ENCODE data around the gene PCCB.
"Not testable (repeated sequence)": the region's sequence is repeated elsewhere in the genome, so short reads cannot be mapped to it uniquely, and the experiment has no call there.

The PCCB gene

DNA sequence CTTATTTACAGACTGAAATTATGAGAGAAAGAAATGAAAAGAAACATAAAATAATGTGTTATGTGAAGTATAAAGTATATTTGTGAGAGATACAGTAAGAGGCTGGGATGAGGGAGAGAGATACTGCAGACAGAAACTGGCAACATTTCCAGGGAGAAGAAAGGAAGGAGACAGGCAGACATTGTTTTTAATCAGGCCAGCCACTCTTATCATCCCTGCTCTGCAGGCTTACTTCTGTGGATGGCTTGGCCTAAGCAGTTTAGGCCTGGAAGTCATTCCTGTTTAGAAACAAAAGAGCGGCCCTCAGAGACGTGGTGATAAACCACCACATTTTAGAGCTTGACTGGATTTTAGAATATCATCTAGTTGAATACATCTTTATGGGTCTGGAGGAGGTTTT is 12.4 kb downstream of the PCCB start:
- no peak for TF ChIP-seq ZFX (IDR thresholded peaks at IDR 0.05; ENCODE audit: borderline replicate concordance)
- TF ChIP-seq, protein P1, sequence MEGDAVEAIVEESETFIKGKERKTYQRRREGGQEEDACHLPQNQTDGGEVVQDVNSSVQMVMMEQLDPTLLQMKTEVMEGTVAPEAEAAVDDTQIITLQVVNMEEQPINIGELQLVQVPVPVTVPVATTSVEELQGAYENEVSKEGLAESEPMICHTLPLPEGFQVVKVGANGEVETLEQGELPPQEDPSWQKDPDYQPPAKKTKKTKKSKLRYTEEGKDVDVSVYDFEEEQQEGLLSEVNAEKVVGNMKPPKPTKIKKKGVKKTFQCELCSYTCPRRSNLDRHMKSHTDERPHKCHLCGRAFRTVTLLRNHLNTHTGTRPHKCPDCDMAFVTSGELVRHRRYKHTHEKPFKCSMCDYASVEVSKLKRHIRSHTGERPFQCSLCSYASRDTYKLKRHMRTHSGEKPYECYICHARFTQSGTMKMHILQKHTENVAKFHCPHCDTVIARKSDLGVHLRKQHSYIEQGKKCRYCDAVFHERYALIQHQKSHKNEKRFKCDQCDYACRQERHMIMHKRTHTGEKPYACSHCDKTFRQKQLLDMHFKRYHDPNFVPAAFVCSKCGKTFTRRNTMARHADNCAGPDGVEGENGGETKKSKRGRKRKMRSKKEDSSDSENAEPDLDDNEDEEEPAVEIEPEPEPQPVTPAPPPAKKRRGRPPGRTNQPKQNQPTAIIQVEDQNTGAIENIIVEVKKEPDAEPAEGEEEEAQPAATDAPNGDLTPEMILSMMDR (IDR thresholded peaks at IDR 0.05) = no peak
- 0 out of 2 replicates have a peak overlapping the region, but pooled peaks have one; percentile 13 for H3K27ac ChIP-seq

DNA sequence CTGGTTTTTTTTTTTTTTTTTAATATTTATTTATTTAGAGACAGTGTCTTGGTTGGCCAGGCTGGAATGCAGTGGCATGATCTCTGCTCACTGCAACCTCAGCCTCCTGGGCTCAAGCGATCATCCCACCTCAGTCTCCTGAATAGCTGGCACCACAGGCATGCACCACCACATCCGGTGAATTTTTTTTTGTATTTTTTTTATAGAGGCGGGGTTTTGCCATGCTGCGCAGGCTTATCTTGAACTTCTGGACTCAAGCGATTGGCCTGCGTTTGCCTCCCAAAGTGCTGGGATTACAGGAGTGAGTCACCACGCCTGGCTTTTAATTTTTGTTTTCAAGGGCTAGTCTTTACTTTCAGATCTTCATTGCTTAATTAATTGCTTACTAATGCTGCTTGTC is 13.1 kb downstream of the PCCB start:
- no peak for TF ChIP-seq ZFX (IDR thresholded peaks at IDR 0.05; ENCODE audit: borderline replicate concordance)
- TF ChIP-seq, protein P1 (IDR thresholded peaks at IDR 0.05) = no peak
- H3K27ac ChIP-seq = no peak overlapping the region

DNA sequence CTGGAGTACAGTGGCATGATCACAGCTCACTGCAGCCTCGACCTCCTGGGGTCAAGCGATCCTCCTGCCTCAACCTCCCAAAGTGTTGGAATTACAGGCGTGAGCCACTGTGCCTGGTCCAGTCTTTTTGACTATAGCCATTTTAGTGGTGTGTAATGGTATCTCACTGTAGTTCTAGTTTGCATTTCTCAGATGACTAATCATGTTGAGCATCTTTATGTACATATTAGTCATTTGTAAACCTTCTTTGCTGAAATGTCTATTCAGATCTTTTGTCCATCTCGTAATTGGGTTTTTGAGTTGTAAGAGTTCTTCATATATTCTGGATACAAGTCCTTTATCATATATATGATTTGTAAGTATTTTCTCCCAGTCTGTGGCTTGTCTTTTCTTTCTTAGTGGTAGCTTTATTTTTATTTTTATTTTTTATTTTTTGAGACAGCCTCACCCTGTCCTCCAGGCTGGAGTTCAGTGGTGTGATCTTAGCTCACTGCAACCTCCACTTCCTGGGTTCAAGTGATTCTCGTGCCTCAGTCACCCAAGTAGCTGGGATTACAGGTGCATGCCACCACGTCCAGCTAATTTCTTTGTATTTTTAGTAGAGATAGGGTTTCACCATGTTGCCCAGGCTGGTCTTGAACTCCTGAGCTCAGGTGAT is 16.5 kb downstream of the PCCB start:
- not testable (repeated sequence) for H3K27ac ChIP-seq

DNA sequence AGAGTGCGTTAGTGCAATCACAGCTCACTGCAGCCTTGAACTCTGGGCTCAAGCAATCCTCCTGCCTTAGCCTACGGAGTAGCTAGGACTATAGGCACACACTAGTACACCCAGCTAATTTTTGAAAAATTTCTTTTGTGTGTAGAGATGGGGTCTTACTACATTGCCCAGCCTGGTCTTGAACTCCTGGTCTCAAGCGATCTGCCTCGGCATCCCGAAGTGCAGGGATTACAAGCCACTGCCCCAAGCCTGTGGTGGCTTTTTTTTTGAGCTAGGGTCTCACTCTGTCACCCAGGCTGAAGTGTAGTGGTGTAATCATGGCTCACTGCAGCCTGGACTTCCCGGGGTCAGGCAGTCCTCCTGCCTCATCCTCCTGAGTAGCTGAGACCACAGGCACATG is 17.1 kb downstream of the PCCB start:
- no peak overlapping the region for H3K27ac ChIP-seq
- TF ChIP-seq ZFX (IDR thresholded peaks at IDR 0.05; ENCODE audit: borderline replicate concordance) = no peak
- TF ChIP-seq, protein P1 (IDR thresholded peaks at IDR 0.05) = no peak

DNA sequence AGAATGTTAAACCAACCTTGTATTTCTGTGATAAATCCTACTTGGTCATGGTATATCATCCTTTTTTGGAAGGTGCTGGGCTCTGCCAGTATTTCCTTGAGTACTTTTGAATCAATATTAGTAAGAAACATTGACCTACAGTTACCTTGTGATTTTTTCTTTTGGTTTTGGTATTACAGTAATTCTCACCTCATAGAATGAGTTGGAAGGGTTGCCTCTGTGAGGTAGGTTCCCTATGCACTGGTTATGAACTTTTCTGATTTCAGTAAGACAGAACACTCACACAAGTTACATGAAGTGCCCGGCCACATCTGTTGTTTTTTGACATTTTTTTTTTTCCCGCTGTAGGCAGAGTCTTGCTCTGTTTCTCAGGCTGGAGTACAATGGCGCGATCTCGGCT is 20.0 kb downstream of the PCCB start:
- no peak for TF ChIP-seq ZFX (IDR thresholded peaks at IDR 0.05; ENCODE audit: borderline replicate concordance)
- TF ChIP-seq, protein P1 (IDR thresholded peaks at IDR 0.05) = no peak
- no peak overlapping the region for H3K27ac ChIP-seq

DNA sequence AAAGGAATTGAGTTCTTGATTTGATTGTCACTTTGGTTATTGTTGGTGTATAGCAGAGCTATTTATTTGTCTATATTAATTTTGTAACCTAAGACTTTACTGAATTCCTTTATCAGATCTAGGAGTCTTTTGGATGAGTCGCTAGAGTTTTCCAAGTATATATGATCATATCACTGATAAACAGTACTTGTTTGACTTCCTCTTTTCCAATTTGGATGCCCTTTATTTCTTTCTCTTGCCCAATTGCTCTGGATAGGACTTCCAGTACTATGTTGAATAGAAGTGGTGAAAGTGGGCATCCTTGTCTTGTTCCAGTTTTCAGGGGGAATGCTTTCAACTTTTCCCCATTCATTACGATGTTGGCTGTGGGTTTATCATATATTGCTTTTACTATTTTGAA is 21.5 kb downstream of the PCCB start:
- not testable (repeated sequence) for H3K27ac ChIP-seq

DNA sequence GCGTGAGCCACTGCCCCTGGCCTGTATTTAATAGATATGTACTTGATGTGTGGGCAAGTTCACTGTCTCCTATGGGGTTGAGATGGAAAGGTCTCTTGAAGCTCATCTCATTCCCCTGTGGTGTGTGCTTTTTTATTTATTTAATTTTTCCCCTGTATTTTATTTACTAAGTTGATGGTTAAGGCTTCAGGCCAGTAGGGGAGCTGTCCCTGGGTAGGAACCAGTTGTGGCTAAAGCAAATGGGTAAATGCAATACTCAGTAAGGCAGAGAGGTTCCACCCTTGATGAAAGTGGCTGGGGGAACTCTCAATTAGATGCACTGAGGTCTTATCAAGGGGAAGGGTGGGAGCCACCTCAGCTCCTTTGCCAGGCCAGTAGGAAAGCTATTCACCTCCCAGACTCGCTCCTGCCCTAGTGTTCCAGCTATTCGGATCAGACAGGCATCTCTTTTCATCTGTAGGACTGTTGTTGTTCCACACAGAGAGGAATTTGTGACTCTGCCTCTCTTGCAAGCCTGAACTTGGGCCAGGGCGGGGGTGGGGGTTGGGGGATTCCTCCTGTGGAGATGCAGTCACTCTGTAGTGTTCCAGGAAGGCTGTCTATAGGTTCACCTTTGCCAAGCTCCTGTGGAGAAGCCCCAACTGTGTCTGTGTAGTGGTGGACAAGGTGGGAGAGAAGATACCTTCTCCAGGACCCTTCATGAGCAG is 26.1 kb downstream of the PCCB start:
- no peak for TF ChIP-seq ZFX (IDR thresholded peaks at IDR 0.05; ENCODE audit: borderline replicate concordance)
- TF ChIP-seq, protein P1 (IDR thresholded peaks at IDR 0.05) = 0 out of 2 replicates have a peak, but pooled peaks have one; percentile 7
- no peak overlapping the region for H3K27ac ChIP-seq

DNA sequence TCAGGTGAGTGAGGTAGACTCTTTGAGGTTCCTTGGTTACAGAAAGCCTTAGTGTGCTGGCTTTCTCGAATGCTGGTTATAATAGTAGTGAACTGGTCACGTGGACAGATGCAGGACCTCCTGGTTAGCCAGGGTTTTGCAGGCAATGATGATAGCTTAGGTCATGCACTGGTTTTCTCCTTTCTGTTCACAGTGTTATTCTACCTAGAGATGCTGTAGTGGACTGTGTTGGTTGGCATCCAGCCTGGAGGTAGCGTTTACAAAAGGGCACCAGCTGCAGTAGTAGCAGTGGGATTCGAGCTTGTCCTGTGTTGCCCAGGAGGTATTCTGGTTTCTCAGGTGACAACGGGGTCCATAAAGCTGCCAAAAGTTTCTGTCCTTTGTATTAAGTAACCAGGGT is 27.0 kb downstream of the PCCB start:
- no peak for TF ChIP-seq ZFX (IDR thresholded peaks at IDR 0.05; ENCODE audit: borderline replicate concordance)
- TF ChIP-seq, protein P1 (IDR thresholded peaks at IDR 0.05) = no peak
- no peak overlapping the region for H3K27ac ChIP-seq

Data from 22Rv1 (cell line).